ENCODE results near the gene ATXN7.

ATXN7 gene

DNA sequence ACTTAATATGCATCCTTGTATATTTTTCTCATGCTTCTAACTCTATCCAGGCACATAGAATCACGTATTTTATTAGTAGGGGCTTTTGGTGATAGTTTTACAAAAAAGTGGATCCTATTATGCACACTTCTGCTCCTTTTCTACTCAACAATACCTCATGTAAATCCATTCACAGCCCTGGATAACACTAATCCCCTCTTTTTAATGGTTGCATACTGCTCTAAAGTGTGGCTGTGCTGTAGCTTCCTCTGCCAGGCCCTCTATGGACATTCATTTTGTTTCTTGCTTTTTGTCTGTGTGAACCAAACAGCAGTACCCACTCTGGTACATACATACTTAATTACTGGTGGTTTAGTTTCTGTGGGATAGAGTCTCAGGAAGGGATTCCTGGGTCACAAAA, 99.8 kb downstream of the ATXN7 start:
- DNase-seq (ENCODE audit: low read depth in 3 of 3): no peak

DNA sequence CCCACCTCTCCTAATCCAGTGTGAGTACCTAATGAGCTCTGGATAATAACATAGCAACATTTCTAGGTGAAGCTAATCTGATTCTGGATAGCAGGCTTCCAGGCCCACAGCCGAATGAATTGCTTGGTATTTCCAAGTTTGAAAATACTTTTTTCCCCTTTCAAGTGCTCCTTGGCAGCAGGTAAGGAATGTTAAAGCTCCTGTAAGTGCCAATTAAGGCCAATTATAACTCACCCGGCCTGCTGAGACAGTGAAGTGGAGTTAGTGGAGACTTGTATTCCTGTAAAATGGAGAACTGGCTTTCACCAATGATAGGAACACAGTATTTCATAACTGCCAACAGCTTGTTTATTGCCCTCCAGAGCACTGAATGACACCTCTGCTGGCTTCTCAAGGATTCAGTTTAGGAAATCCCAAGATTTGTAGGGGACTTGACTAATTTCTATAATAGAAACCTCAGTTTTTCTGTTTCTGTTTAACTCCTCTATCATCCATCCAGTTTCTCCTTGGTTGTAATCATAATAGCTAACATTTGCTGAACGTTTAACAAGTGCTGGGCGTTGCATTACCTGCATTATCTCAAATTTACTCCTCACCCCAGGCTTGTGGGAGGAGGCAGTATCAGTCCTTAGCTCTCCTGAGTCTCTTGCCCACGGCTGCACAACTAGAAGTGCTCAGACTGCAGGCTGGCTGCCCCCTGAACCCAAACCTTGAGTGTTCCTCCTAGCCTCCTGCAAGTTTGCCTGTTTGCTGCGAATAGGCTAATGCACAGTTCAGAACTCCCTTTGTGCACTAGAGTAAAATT, 101.2 kb downstream of the ATXN7 start:
- DNase-seq (ENCODE audit: low read depth in 3 of 3): no peak

DNA sequence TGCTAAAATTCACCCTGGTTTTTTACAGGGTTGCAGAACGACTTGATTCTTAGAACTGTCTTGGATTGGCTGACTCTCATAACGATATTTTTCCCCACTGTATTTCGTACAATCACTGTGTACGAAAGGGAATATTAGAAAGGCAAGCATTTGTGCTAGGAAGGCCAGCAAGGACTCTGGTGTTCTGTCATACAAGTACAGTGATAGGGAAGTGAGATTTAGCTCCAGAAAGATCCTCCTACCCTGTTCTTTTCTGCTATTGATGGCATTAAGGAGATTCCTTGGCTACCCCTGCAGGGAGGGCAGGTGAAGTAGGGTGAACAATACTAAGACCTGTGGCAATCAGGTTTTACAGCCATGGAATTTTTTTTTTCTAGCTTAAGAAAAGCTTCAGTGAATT, 102.3 kb downstream of the ATXN7 start:
- no peak for DNase-seq (ENCODE audit: low read depth in 3 of 3)

DNA sequence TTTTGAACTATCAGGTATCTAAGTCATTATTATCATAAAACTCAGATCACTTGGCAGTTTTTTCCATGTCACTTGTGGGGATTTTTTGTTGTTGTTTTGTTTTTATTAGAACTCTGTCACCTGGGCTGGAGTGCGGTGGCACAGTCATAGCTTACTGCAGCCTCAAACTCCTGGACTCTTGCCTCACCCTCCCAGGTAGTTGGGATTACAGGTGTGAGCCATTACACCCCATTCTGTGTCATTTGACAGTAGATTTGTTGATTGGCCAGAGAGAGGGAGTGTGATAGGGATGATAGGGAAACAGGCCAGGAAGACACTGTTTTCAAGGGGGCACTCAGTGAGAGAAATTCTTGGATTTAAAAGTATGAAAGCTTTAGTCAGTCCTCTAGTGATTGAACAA, 103.2 kb downstream of the ATXN7 start:
- no peak for DNase-seq (ENCODE audit: low read depth in 3 of 3)

DNA sequence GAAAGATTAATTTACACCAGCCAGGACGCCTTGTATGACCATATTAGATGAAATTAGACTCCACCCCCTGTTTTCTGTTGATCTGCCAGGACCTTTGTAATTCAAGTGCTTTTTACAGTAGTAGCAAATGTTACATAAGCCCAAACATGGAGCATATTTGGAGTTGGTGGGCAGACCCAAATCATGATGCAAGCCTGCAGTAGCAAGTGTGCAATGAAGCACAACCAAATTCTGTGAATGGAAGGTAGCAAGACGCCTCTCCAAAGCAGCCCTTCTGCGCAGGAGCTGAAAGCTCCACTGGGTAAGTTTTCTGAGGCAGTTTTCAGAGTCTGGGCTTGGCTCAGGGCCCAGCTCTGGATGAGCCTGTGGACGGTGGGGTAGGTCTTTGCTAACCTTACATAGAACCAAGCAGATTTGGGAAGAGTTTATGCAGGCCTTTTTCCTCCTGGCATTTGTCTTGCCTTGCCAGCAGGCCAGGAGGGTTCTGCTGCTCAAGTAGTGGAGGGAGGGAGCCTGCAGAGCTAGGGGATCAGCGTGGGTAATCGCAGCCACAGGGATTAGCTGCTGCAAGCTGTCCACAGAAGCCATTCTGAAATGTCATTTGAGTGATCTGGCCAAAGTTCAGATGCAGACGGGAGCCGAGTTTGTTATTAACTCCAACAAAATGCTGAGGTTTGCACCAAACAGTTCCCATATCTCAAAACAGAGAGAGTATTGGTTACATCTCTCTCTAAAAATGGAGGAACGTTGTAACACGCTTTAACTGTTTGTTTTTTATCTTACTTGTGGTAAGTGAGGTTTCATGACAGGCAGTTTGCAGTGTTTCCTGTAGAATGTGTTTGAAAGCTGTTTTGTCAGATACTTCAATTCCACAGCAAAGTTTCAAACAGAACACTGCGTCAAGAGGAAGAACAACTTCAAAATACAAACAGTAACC, 104.3 kb downstream of the ATXN7 start:
- DNase-seq (ENCODE audit: low read depth in 3 of 3): no peak

DNA sequence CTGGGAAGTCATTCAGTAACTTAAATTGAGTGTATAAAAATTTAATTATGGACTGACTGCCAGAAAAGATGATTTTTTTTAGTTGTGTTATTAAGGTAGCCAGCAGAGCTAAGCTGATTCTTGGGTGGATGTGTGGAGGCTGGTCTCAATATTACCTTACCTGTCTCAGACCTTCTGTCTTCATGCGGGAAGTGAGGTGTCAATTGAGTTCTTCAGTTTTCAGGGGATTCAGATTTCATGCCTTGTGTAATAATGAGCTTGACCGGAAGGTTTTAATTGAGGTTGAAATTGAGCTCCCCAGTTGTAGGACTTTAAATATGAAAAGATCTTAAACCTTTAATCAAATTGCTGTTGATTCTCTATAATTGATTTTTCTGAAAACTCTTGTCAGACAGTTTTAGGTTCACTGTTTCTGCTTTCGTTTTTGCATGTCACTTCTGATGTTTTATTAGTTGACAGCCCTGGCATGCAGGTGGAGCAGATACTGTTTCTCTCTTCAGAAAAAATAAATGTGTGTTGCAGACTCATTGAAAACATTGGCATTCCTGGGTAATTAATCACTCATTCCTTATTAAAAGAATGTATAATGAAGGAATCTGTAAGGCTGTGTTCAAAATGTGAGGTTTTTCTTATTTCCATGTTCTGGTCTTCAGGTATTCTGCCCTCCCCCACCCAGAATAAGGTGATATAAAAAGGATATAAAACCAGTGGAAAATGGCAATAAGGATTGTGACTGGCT, 105.1 kb downstream of the ATXN7 start:
- no peak for DNase-seq (ENCODE audit: low read depth in 3 of 3)

DNA sequence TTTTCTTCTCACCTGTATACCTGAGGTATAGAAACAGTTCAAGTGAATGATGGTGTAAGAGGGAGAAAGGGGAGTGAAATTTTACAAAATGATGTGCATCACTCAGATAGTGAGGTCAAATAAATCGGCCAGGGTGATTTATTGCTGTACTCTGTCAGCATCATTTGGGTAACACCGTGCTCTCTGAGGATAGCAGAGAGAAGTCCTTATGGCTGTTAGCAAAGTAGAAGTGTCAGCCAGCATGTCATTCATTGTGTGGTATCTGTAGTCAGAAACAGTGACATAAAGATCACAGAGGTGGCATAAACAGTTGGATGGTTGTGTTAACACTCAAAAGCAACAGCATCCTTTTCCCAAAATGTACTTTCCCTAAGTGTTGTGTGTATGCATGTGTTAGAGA, 106.2 kb downstream of the ATXN7 start:
- DNase-seq (ENCODE audit: low read depth in 3 of 3): no peak

DNA sequence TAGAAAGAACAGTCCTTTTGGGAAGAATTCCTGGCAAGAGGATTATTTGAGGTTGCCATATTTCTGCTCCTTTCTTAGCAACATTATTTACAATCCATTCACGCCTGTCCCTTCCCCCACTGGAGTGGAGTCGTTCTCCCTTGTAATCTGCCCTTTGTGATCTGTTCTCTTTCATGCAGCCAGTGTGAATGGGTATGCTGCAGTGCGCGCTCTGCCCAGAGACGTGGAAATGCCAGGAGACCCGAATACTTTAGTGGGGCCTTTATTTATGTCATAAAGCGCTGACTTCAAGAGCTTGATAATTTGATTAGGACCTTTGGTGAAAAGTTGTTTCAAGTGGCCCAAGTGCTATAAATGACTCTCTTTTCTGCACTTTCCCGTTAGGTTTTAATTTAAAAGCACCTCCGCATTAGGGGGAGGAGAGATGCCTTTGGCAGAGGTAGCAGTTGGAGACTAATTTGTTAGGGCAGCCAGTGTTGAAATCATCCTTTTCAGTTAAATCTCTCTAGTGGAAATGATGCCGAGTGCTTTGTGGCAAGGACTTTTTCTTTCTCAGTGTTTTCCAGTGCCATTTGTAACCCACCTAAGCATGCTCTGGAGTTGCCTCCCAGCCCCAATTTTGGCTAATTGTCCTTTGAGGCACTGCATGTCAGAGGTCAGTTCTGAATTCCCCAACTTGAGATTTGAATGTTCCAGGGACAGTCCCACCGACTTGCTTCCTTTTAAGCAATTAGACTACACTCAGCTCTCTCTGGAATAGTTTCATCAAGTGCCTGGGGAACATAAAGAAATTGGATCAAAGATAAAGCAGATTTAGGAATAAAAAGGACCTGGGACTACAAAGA, 107.2 kb downstream of the ATXN7 start:
- DNase-seq (ENCODE audit: low read depth in 3 of 3): no peak

DNA sequence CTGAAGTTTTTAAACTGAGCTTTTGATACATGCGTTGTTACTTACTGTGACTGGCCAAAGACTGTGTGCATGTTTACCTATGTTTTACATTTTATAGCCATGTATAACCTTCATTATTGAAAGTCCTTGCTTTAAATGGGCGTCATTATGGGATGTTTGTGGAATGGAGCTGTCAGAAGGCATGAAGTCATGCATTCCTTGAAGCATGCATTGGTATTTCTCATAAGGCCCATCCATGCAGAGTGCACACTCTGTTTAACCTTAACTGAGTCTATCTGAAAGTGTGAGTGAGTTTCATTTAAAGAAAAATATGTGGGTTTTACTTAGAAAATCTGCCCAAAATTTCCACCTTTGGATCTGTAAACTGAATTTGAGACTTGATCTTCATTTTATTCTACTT, 108.5 kb downstream of the ATXN7 start:
- DNase-seq (ENCODE audit: low read depth in 3 of 3): no peak

DNA sequence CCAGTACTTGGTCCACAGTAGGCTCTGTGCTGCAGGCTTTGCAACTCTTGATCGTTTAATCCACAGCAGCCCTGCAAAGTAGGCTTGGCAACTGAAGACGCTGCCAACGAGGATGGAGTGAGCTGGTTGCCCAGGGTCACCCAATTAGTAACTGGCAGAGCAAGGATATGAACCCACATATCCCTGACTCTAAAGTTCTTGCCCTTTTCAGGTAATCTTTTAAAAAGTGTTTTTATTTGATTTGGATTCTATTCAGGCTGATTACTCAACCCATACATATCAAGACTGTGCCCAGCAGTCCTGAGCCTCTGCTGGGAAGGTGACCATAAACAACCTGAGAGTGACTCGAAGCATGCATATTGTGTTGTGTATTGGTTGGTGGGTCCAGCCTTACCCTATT, 109.3 kb downstream of the ATXN7 start:
- no peak for DNase-seq (ENCODE audit: low read depth in 3 of 3)

DNA sequence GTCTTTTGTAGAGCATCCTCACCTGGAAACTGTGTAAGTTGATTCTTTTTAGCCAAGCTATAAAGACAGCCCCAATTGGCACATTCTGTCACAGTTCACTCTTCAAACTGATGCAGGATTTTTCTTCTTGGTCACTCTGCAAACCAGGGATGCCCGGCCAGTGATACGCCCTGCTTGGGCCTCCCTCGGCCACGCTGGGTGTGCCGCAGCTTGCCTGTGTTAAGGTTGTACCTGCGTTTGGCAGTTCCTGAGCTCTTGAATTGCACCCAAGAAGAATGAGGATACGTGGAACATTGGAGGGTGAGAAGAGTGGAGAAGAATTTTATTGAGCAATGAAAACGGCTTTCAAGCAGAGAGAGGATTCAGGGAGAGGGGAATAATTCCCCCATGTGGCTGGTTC, 109.7 kb downstream of the ATXN7 start:
- no peak for DNase-seq (ENCODE audit: low read depth in 3 of 3)

DNA sequence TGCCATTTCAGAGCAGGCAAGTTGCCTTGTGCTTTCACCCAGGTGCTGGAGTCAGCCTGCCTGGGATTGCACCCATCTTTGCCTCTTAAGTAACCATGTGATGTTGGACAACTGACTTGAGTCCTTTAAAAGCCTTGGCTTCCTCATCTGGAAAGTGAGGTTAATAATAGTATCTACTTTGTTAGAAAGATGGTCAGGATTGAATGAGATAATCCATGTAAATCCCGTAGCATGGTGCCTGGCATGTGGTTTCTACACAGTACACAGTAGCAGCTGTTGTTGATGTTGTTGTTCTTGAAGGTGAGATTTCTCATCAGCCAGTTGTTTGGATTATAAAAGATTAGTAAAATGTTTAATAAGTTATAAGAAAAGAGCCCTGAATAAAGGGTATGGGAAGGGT, 110.8 kb downstream of the ATXN7 start:
- DNase-seq (ENCODE audit: low read depth in 3 of 3): no peak

DNA sequence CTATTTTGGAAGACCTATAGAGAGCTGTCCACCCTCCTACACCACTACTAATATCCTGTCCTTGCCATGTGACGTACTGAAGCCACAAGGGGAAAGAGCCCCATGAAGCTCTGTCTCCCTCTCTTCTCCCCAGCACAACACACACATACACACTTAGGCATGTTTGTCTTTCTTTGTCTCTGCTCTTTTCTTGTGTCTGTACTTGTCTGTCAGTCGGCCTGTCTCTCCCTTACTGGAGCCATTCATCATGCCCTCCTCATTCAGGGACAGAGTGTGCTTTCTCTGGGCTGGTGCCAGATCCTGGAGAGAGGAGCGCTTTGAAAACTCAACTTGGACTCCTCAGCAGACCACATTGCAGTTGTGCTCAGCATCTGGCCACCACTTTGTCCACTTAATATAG, 112.1 kb downstream of the ATXN7 start:
- no peak for DNase-seq (ENCODE audit: low read depth in 3 of 3)

DNA sequence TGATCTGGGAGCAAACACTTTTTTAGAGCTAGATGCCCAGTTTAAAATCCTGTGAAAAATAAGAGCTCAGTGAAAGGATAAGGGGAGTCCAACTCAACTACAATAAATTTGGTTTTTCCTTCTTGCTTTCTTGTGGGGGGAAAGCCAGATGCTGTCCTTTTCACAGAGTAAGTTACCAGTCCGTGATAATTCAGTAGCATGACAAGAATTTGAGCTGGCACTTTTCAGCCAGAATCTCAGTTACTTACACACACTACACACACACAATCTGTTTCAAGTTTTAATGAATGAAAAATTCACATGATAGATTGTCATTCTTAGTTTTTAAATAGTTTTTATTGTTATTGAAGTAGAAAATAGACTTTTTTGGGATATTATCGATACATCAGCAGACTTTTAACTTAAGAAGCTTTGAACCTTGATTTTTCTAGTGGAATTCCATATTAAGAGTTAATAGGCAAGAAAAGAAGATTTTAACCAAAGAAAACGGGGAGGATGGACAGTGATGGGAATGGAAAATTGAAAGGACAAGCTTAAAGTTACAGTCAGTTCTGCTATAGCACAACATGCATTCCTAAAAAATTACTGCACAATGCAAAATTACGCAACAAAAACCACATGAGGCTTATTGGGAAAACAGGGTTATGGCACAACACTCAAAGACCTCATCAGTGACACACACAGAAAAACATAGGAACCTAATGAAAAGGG, 112.6 kb downstream of the ATXN7 start:
- no peak for DNase-seq (ENCODE audit: low read depth in 3 of 3)

DNA sequence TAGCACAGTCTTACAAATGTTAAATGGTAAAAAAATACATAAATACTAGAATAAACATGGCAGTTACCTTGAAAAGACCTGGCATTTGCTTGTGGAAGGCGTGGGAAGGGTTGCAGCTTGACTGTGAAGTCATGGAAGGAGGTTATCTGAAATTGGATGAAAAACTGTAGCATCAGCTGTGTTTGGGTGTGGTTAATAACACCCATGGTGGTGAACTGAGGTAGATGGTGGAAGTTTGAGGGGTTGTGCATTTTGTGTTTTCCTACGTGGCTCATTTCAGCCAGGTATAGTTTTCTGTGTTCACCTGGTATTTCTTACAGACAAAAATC, 113.2 kb downstream of the ATXN7 start:
- no peak for DNase-seq (ENCODE audit: low read depth in 3 of 3)

DNA sequence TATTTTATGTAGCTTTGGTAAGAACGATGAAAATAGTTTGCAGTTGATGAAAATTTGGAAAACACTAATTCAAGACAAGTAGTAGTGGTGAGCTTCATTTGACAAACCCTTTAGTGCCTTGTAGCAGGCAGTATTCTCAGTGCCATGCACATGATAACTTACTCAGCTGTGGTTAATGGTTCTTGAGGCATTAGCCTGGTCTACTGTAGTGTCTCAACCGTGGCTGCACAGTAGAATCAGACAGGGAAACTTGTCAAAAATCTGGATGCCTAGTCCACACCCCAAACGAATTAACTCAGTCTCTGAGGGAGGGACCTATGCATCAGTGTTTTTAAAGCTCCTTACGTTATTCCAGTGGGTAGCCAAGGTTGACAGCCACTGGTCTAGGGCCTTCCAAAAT, 114.2 kb downstream of the ATXN7 start:
- no peak for DNase-seq (ENCODE audit: low read depth in 3 of 3)

DNA sequence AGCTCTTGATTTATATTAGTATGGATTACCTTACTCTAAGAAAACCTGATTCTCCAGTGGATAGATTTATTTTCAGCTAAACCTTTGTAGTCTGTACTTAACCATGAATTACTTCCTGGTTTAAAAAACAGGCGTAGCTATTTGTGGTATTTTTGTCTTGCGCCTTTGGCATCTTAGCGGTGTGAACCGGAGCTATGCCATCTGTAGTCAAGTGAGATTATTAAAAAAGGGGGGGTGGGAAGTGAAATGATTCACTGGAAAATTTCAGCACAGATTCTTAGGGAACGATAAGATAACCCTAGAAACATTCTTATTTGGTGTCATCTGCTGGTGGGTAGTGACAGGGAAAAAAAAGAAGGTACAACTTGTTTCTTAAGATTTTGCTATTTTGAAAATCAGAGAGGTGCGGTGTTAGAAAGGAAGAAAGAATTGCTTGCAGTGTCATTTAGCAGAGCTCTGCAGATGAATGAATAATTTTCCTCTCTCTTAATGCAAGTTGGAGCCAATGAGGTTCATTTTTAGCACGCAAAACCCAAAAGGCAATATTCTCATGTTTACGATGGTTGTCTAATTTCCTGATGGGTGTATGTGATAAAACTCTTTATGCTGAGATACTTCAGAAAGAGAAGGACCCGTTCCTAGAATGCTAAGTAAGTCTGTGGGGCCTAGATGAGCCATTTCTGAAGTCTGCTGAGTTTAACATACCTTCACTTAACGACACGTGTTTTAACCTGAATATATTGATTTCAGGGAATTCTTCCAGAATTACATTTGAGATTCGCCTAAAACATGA, 115.6 kb downstream of the ATXN7 start:
- no peak for DNase-seq (ENCODE audit: low read depth in 3 of 3)

DNA sequence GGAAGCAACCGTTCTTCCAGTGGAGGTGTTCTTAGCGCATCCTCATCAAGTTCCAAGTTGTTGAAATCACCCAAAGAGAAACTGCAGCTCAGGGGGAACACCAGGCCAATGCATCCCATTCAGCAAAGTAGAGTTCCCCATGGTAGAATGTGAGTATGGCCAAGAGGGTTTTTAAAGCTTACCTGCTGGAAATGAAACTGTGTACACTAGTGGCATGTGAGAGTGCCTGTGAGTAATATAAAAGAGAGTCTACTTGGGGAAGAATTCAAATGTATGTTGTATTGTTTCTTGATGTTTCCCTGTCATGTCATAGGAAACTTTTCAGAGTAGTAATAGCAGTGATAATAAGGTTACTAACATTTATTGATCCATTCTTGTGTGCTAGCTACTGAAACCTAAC, 116.4 kb downstream of the ATXN7 start:
- no peak for DNase-seq (ENCODE audit: low read depth in 3 of 3)

DNA sequence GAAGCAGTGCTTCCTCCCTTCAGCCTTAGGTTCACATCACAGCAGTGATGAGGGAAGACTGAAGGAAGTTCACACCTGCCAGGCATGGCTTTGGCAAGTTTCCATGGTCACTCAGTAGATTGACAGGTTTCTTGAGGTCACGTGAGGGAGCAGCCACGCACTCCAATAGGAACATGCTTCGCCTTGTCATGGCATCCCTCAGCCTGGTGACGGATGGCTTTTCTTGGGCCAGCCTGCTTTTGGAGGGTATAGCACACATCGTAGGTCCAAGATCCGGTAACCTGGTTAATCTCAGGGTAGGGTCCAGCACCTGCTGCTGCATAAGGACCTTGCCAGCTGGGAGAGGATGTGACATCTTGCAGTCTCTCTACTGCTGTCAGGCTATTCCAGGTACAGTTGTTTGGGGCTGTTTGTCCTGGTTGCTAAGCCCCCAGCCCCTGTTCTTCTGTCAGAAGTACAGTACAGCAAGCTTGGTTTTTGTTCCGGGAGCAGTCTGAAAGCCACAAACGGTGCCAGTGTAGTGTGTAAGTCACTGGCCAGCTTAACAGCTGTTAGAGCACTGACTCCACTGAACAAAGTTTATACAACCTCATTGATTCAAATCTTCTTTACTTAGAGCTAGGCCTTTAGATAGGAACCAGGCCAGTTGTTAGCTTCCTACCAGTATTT, 117.3 kb downstream of the ATXN7 start:
- DNase-seq (ENCODE audit: low read depth in 3 of 3): no peak

DNA sequence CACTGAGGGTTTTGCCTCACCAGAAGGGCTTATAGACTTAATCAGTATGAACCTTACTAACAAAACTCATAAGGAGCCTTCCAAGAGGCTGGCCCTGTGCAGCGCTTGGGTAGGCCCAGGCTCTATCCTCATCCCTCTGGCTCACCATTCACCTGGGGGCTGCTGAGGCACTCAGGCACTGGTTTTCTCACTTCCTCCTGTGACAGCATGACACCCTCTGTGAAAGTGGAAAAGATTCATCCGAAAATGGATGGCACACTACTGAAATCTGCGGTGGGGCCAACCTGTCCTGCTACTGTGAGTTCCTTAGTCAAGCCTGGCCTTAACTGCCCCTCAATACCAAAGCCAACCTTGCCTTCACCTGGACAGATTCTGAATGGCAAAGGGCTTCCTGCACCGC, 118.3 kb downstream of the ATXN7 start:
- no peak for DNase-seq (ENCODE audit: low read depth in 3 of 3)
